Measurements from ENCODE around the gene KDM6A. TPM values are rescaled to one million over a fixed set of nuclear protein-coding genes. Genes with fewer than 3 reads are reported as not detected.
A peak's percentile ranks its signal among the peaks of the same experiment; 100 is the strongest.

Gene KDM6A
- total RNA-seq, 1 donor from 2014 or later = 8.5 TPM

DNA sequence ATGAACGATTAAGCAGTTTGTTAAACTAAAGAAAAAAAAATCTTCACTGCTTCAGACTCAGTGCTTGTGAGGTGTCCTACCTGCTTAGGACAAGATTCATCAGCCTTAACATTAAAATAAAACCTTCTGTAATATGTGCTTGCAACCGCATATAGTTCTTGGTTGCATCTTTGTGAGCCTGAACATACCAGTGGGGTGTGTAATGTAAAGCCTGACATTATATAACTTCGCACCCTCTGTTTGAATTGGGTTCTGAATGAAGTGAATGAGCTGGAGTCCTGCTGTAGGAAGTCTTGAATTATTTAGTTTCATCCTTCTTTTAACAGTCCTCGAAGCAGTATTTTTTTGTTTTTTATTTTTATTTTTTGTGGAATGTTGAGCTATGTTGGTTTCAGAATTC lies 3.1 kb downstream of the KDM6A start:
- no peak for DNase-seq (ENCODE audit: low read depth)
- TF ChIP-seq, protein P1, sequence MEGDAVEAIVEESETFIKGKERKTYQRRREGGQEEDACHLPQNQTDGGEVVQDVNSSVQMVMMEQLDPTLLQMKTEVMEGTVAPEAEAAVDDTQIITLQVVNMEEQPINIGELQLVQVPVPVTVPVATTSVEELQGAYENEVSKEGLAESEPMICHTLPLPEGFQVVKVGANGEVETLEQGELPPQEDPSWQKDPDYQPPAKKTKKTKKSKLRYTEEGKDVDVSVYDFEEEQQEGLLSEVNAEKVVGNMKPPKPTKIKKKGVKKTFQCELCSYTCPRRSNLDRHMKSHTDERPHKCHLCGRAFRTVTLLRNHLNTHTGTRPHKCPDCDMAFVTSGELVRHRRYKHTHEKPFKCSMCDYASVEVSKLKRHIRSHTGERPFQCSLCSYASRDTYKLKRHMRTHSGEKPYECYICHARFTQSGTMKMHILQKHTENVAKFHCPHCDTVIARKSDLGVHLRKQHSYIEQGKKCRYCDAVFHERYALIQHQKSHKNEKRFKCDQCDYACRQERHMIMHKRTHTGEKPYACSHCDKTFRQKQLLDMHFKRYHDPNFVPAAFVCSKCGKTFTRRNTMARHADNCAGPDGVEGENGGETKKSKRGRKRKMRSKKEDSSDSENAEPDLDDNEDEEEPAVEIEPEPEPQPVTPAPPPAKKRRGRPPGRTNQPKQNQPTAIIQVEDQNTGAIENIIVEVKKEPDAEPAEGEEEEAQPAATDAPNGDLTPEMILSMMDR (conservative IDR thresholded peaks at IDR 0.05; ENCODE audit: low read depth, low read length) = no peak
- H3K4me3 ChIP-seq (ENCODE audit: low read depth, low read length) = peak overlapping the region; percentile 74

DNA sequence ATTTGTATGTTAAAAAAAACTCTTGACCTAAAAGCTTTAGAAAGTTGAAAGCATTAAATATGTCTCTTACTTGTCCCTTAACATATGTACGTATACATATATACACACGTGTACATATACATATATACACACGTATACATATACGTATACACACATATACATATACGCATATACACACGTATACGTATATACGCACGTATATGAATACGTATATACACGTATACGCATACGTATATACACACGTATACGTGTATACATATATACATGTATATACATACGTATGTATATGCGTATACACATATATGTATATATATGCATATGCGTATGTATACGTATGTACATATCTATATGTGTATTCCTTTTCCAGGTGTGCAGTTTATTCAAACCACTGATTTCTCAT lies 3.8 kb downstream of the KDM6A start:
- TF ChIP-seq, protein P1 (conservative IDR thresholded peaks at IDR 0.05; ENCODE audit: low read depth, low read length) = no peak
- H3K4me3 ChIP-seq (ENCODE audit: low read depth, low read length) = no peak overlapping the region
- no peak for DNase-seq (ENCODE audit: low read depth)

DNA sequence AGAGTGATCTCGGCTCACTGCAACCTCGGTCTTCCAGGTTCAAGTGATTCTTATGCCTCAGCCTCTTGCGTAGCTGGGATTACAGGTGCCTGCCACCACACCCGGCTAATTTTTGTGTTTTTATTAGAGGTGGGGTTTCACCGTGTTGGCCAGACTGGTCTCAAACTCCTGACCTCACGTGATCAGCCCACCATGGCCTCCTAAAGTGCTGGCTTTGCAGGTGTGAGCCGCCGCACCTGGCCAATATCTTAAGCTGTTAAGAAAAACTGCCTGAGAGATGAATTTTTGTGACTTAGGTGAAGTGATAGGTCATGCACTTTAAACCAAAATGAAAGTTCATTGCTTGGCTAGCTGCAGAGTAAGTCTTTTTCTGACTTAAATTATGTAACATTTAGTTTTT lies 5.8 kb downstream of the KDM6A start:
- DNase-seq (ENCODE audit: low read depth) = no peak
- TF ChIP-seq, protein P1 (conservative IDR thresholded peaks at IDR 0.05; ENCODE audit: low read depth, low read length) = no peak
- no peak overlapping the region for H3K4me3 ChIP-seq (ENCODE audit: low read depth, low read length)

DNA sequence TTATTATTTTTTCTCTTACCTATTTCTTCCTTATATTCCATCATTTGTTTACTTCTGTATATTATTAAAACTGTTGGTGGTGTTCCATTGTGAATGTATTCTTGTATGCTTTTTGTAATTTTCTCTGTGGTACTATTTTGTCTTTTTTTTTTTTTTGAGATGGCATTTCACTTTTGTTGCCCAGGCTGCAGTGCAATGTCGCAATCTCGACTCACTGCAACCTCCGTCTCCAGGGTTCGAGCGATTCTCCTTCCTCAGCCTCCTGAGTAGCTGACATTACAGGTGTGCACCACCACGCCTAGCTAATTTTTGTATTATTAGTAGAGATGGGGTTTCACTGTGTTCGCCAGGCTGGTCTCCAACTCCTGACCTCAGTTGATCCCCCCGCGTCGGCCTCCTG lies 8.6 kb downstream of the KDM6A start:
- no peak overlapping the region for H3K4me3 ChIP-seq (ENCODE audit: low read depth, low read length)
- TF ChIP-seq, protein P1 (conservative IDR thresholded peaks at IDR 0.05; ENCODE audit: low read depth, low read length) = no peak
- DNase-seq (ENCODE audit: low read depth) = no peak

DNA sequence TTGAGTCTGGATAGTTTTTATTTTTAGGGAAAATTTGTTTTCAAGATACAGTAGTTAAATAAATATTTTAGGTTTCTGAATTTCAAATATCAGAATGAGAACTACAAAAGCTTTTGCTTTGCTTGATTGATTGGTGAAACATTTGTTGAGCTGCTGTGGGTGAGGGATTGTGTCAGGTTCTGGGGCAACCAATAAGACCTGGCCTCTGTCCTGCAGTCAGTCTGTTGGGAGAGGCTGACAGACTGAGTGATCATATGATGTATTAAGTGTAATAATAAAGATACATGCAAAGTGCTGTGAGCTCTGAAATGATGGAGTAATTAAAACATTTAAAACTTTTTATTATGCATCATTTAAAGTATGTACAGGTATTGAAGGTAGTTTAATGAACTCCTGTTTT lies 9.6 kb downstream of the KDM6A start:
- TF ChIP-seq, protein P1 (conservative IDR thresholded peaks at IDR 0.05; ENCODE audit: low read depth, low read length) = no peak
- no peak for DNase-seq (ENCODE audit: low read depth)
- no peak overlapping the region for H3K4me3 ChIP-seq (ENCODE audit: low read depth, low read length)

DNA sequence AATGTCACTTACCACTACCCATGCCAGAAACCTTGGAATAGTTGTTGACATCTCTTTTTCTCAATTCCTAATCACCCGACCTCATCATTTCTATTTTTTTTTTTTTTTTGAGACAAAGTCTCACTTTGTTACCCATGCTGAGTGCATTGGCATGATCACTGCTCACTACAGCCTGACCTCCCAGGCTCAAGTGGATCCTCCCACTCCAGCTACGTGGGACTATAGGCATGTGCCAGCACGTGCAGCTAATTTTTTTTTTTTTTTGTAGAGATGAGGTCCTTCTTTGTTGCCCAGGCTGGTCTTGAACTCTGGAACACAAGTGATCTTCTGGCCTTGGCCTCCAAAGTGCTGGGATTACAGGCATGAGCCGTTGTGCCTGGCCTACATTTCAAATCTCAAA lies 12.0 kb downstream of the KDM6A start:
- DNase-seq (ENCODE audit: low read depth) = no peak
- H3K4me3 ChIP-seq (ENCODE audit: low read depth, low read length) = no peak overlapping the region
- TF ChIP-seq, protein P1 (conservative IDR thresholded peaks at IDR 0.05; ENCODE audit: low read depth, low read length) = no peak

DNA sequence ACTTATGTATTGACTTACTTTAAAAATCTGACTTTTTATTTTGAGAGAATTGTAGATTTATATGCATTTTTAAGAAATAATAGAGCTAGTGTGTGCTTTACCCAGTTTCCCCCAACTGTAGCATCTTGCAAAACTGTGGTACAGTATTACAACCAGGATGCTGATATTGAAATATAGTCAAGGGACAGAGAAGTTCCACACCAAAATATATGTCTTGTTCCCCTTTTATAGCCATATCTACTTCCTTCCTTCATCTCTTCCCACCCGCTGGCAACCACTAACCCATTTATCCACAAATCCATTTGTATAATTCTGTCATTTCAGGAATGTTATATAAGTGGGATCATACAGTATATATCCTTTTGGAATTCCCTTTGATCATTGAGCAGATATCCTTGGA lies 16.8 kb downstream of the KDM6A start:
- no peak for DNase-seq (ENCODE audit: low read depth)
- no peak overlapping the region for H3K4me3 ChIP-seq (ENCODE audit: low read depth, low read length)
- TF ChIP-seq, protein P1 (conservative IDR thresholded peaks at IDR 0.05; ENCODE audit: low read depth, low read length) = no peak
